IMR-90 (cell line): Measurements from ENCODE around the gene BNIP3.

Experiments used
- RCOR1 ChIP-seq: IDR thresholded peaks from 2 replicates; pipeline ENCODE4 v1.6.1; 2012; ENCODE audit warnings: mild to moderate bottlenecking, low read length, improper control_type of control experiment; ENCODE audit not compliant: insufficient replicate concordance
- TF ChIP-seq, protein P1 (sequence below): fragments of 150-350 bp; IDR thresholded peaks from 2 replicates; pipeline ENCODE4 v1.6.1; 2017; ENCODE audit warnings: mild to moderate bottlenecking, antibody characterized with exemption, low read length, low read depth

DNA sequence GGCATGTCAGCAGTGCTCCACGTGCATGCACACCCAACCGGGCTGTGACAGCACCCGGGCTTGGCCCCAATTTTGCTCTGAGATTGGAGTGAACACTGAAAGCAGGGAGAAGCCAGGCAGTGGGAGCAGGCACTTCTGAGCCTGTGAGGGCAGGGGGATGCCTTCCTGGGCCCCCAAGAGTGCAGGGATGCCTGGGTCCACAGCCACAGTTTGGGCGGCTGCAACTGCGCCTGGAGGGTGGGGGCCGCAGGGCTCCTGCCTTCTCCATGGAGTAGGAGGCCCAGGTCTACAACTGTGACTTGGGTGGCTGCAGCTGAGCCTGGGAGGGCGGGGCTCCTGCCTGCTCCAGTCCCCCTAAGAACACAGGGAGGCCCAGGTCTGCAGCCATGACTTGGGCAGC lies 37.6 kb upstream of the BNIP3 start:
- no peak for TF ChIP-seq RCOR1
- TF ChIP-seq, protein P1, sequence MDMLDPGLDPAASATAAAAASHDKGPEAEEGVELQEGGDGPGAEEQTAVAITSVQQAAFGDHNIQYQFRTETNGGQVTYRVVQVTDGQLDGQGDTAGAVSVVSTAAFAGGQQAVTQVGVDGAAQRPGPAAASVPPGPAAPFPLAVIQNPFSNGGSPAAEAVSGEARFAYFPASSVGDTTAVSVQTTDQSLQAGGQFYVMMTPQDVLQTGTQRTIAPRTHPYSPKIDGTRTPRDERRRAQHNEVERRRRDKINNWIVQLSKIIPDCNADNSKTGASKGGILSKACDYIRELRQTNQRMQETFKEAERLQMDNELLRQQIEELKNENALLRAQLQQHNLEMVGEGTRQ: no peak
